Nephron (organoid): Measurements from ENCODE around the gene KRTAP24-1.

Source experiments
- H3K27ac Mint-ChIP-seq, 3 experiments: 2 replicates each; pipeline ENCODE4 v1.8.0; 2020; ENCODE audit warnings: mixed read lengths in 3 of 3, mild to moderate bottlenecking in 2 of 3, moderate library complexity in 1 of 3
- H3K27me3 Mint-ChIP-seq: 2 replicates; pipeline ENCODE4 v1.8.0; 2021; ENCODE audit warnings: low read depth, mild to moderate bottlenecking, moderate library complexity, mixed read lengths
- H3K36me3 Mint-ChIP-seq: 2 replicates; pipeline ENCODE4 v1.8.0; 2020; ENCODE audit warnings: low read depth, mixed read lengths
- H3K4me1 Mint-ChIP-seq: 2 replicates; pipeline ENCODE4 v1.8.0; 2020; ENCODE audit warnings: mixed read lengths
- H3K4me3 Mint-ChIP-seq, 3 experiments: 2 replicates each; pipeline ENCODE4 v1.8.0; 2020; ENCODE audit warnings: mild to moderate bottlenecking in 3 of 3, mixed read lengths in 3 of 3, moderate library complexity in 2 of 3
- H3K9me3 Mint-ChIP-seq: 2 replicates; pipeline ENCODE4 v1.8.0; 2020; ENCODE audit warnings: mixed read lengths
- TF ChIP-seq, protein P1 (sequence below), 3 experiments: fragments of 200-600 bp; sonication (generic); IDR thresholded peaks; one replicate each; pipeline ENCODE4 v1.5.0; 2021; ENCODE audit warnings: antibody characterized with exemption in 3 of 3; ENCODE audit not compliant: unreplicated experiment in 3 of 3

The KRTAP24-1 gene, protein sequence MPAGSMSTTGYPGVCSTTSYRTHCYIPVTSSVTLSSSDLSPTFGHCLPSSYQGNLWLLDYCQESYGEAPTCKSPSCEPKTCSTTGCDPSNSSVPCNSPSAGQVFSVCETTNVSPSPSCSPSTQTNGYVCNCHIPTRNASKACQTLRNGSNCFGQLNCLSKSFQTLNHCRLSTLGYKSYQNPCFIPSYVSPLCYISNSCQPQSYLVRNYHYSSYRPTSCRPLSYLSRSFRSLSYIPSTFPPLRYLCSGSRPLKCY

DNA sequence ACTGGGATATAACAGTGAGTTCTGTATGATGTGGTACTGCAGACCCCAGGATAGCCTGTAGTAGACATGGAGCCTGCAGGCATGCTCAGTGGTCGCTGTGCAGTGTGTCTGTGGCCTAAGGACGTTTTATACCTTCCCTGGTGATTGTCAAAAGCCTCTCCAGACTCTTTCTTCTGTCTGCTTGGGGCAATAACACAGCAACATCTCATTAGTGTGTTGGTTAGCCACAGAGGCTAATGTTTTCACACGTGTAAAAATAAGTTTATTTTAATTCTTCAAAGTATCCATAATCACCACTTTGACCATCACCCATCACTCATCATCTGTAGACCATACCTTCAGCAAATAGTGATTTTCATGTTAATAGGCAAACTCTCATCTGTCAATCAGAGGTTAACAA lies at the start of gene KRTAP24-1:
Gene KRTAP24-1, minus strand, starts transcription at position 101 of the 400 bp plus-strand sequence. Its CDS starts 18 bp downstream, at position 83.
- H3K27ac Mint-ChIP-seq, result no peak within 1 kb of the TSS

DNA sequence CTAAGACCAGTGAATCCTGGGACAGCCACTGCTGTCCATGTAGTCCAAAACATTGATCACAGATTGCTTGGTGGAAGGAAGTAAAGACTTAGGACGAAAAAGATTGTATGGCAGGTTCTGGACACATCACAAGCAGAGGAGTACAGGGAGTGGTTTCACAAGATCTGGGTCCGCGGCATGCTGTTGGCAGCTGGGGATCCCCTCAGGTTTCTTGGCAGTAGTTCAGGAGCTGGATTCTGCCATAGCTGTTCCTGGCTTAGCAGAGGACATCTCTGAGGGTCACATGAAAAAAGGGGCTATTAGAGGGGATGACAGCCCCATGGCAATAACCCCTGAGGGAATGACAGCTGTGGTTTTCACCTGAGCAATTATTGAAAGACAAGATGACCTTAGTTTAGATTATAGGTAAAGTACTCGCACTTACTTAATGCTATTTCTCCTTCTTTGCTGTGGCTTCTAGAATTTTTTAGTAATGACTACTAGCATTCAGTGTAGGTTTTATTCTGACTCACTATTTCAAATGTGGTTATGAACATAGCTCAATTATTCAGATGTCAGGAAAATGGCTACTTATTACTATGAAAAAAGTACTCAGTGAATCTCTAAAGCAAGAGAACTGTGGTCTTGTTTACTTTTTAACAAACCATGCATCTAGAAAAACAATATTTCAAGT lies 46.6 kb upstream of the KRTAP24-1 start:
- TF ChIP-seq, protein P1, sequence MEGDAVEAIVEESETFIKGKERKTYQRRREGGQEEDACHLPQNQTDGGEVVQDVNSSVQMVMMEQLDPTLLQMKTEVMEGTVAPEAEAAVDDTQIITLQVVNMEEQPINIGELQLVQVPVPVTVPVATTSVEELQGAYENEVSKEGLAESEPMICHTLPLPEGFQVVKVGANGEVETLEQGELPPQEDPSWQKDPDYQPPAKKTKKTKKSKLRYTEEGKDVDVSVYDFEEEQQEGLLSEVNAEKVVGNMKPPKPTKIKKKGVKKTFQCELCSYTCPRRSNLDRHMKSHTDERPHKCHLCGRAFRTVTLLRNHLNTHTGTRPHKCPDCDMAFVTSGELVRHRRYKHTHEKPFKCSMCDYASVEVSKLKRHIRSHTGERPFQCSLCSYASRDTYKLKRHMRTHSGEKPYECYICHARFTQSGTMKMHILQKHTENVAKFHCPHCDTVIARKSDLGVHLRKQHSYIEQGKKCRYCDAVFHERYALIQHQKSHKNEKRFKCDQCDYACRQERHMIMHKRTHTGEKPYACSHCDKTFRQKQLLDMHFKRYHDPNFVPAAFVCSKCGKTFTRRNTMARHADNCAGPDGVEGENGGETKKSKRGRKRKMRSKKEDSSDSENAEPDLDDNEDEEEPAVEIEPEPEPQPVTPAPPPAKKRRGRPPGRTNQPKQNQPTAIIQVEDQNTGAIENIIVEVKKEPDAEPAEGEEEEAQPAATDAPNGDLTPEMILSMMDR (IDR thresholded peaks at IDR 0.05; ENCODE audit: unreplicated experiment in 3 of 3), result no peak
- no peaks in the 10 kb centered on the region for H3K9me3 Mint-ChIP-seq
- H3K36me3 Mint-ChIP-seq, result no peaks in the 10 kb centered on the region
- H3K4me3 Mint-ChIP-seq, result no peak overlapping the region
- no peaks in the 10 kb centered on the region for H3K27me3 Mint-ChIP-seq
- no peaks in the 10 kb centered on the region for H3K4me1 Mint-ChIP-seq
- H3K27ac Mint-ChIP-seq, result no peak overlapping the region

More for the DNA sequence above, at the start of gene KRTAP24-1:
- TF ChIP-seq, protein P1 (IDR thresholded peaks at IDR 0.05; ENCODE audit: unreplicated experiment in 3 of 3), result no peak
- Mint-ChIP-seq H3K9me3 (no peaks in the 10 kb centered on the region), H3K27me3 (peaks cover 4% of the 10 kb centered on the region), H3K4me1 (peaks cover 6% of the 10 kb centered on the region), H3K36me3 (no peaks in the 10 kb centered on the region), H3K4me3 (no peak within 1 kb of the TSS)

DNA sequence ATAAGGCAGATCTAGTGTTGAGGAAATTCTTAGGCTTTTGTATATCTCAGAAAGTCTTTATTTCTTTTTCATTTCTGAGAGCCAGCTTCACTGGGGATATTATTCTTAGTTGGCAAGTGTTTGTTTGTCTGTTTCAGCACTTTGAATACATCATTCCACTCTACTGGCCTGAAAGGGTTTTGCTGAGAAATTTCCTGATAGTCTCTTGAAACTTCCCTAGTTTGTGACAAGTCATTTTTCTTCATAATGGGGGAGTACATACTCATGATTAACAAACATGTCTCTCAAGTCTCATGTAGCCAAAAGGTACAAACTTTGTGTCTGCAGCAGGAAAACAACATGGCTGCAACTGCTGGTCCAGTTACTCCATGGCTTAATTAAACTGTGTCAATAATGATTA lies 43.6 kb upstream of the KRTAP24-1 start:
- TF ChIP-seq, protein P1 (IDR thresholded peaks at IDR 0.05; ENCODE audit: unreplicated experiment in 3 of 3), result no peak
- Mint-ChIP-seq H3K4me3 (no peak overlapping the region), H3K36me3 (no peaks in the 10 kb centered on the region), H3K27ac (no peak overlapping the region), H3K4me1 (no peaks in the 10 kb centered on the region), H3K9me3 (no peaks in the 10 kb centered on the region), H3K27me3 (no peaks in the 10 kb centered on the region)

DNA sequence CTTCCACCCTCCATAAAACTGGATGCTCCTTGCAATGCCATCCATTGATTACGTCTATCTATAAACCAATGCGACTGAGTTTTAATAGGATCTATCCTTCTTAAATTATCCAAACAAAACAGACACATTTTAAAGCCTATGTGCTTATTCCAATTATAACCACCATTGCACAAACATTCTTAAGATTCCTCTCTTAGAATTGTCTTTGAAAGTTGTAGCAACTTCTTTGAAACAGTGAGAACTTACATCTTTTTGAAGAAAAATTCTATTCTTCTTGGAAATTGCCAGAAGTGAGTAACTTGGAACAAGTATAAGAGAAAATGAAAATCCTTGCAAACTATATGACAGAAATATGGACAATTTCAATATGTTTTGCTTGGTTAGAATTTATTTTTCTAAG lies 37.5 kb upstream of the KRTAP24-1 start, which contains the start of gene KRTAP26-1:
Gene KRTAP26-1, minus strand, starts transcription at position 101 of the 400 bp plus-strand sequence. CDS start 280 bp downstream, outside the sequence.
- TF ChIP-seq, protein P1 (IDR thresholded peaks at IDR 0.05; ENCODE audit: unreplicated experiment in 3 of 3), result no peak

DNA sequence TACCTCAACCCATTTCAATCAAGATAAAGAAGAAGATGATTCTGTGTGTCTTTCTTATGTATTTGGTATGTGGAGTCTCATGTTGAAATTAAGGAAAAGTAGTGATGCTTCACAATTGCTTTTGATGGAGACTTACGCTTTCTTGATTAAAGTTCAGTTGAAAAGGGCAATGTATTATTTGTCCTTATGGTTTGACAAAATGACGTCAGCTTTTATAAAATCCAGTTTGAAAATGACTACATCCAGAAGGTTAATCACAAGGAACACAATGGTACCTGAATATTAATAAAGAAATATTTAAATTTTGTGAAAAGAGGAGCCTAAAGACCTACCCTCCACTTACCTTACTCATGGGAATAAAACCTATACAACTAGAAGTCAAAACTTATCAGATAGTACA lies 33.0 kb upstream of the KRTAP24-1 start:
- no peaks in the 10 kb centered on the region for H3K4me1 Mint-ChIP-seq
- TF ChIP-seq, protein P1 (IDR thresholded peaks at IDR 0.05; ENCODE audit: unreplicated experiment in 3 of 3), result no peak
- H3K36me3 Mint-ChIP-seq, result no peaks in the 10 kb centered on the region
- H3K4me3 Mint-ChIP-seq, result no peak overlapping the region
- no peaks in the 10 kb centered on the region for H3K9me3 Mint-ChIP-seq
- H3K27me3 Mint-ChIP-seq, result no peaks in the 10 kb centered on the region
- no peak overlapping the region for H3K27ac Mint-ChIP-seq

More for the DNA sequence above, 37.5 kb upstream of the KRTAP24-1 start, which contains the start of gene KRTAP26-1:
- no peaks in the 10 kb centered on the region for H3K9me3 Mint-ChIP-seq
- no peak within 1 kb of the TSS for H3K4me3 Mint-ChIP-seq
- H3K27ac Mint-ChIP-seq, result no peak within 1 kb of the TSS
- no peaks in the 10 kb centered on the region for H3K36me3 Mint-ChIP-seq
- H3K27me3 Mint-ChIP-seq, result no peaks in the 10 kb centered on the region
- H3K4me1 Mint-ChIP-seq, result no peaks in the 10 kb centered on the region
